Smooth muscle cell (in vitro differentiated cells): ENCODE results near the gene ESYT1. TPM values are rescaled to one million over a fixed set of nuclear protein-coding genes. Genes with fewer than 3 reads are reported as not detected.

Source experiments
- DNase-seq: peaks from one replicate; lab custom pipeline; 2025; ENCODE audit not compliant: unreplicated experiment; lab: John Stamatoyannopoulos, UW
- H2AFZ ChIP-seq: fragments of 200-600 bp; sonication (generic); 2 replicates; pipeline ENCODE4 v1.6.0; 2016; ENCODE audit warnings: antibody characterized with exemption, low read depth, mild to moderate bottlenecking
- H3F3A ChIP-seq: fragments of 200-600 bp; sonication (generic); 2 replicates; pipeline ENCODE4 v1.6.0; 2017; ENCODE audit warnings: antibody characterized with exemption, low read depth
- H3K27ac ChIP-seq: fragments of 200-600 bp; sonication (generic); 2 replicates; pipeline ENCODE4 v1.5.1; 2016; ENCODE audit warnings: low read depth, mild to moderate bottlenecking
- H3K27me3 ChIP-seq: fragments of 200-600 bp; sonication (generic); 2 replicates; pipeline ENCODE4 v1.6.1; 2016; ENCODE audit warnings: low read depth, mild to moderate bottlenecking
- H3K36me3 ChIP-seq: fragments of 200-600 bp; sonication (generic); 2 replicates; pipeline ENCODE4 v1.5.1; 2016; ENCODE audit warnings: low read depth
- H3K4me1 ChIP-seq: fragments of 200-600 bp; sonication (generic); 2 replicates; pipeline ENCODE4 v1.5.1; 2016; ENCODE audit warnings: low read depth
- H3K4me2 ChIP-seq: fragments of 200-600 bp; sonication (generic); 2 replicates; pipeline ENCODE4 v1.6.0; 2016; ENCODE audit warnings: mild to moderate bottlenecking
- H3K4me3 ChIP-seq: fragments of 200-600 bp; sonication (generic); 2 replicates; pipeline ENCODE4 v1.5.1; 2016; ENCODE audit warnings: mild to moderate bottlenecking
- H3K79me2 ChIP-seq: fragments of 200-600 bp; sonication (generic); 2 replicates; pipeline ENCODE4 v1.6.0; 2016; ENCODE audit warnings: low read depth, mild to moderate bottlenecking
- H3K9ac ChIP-seq: fragments of 200-600 bp; sonication (generic); 2 replicates; pipeline ENCODE4 v1.6.0; 2016; ENCODE audit warnings: low read depth
- H3K9me3 ChIP-seq: fragments of 200-600 bp; sonication (generic); replicated peaks from 2 replicates; pipeline ENCODE4 v1.5.1; 2016; ENCODE audit warnings: low read depth
- H4K20me1 ChIP-seq: fragments of 200-600 bp; sonication (generic); 2 replicates; pipeline ENCODE4 v1.6.0; 2016; ENCODE audit warnings: low read depth
- CTCF ChIP-seq: fragments of 200-600 bp; sonication (generic); IDR thresholded peaks from 2 replicates; pipeline ENCODE4 v1.5.1; 2017; ENCODE audit warnings: borderline replicate concordance, mild to moderate bottlenecking, antibody characterized with exemption; ENCODE audit not compliant: insufficient read depth, poor library complexity, severe bottlenecking
- WGBS: methylation state at CpG from one replicate; pipeline ENCODE4 v1.1.7; 2016; ENCODE audit warnings: low lambda C conversion rate; 5-methylcytosine and 5-hydroxymethylcytosine counted together
- polyA plus RNA-seq: library from polyadenylated mRNA; unstranded; fragments of >200 nt; fragmentation: Nextera tagmentation; extraction: Ambion mirVana; gene quantifications from 2 replicates; pipeline ENCODE4 v1.2.1, GENCODE V29; 2016
- total RNA-seq: library from RNA; depleted of rRNA; stranded (reverse); fragments of >200 nt; gene quantifications from 2 replicates; pipeline ENCODE4 v1.2.3, GENCODE V29; 2014

ESYT1 gene
- total and polyA plus RNA-seq, 2 experiments from 2014 or later = 69.5 to 76.0 TPM

DNA sequence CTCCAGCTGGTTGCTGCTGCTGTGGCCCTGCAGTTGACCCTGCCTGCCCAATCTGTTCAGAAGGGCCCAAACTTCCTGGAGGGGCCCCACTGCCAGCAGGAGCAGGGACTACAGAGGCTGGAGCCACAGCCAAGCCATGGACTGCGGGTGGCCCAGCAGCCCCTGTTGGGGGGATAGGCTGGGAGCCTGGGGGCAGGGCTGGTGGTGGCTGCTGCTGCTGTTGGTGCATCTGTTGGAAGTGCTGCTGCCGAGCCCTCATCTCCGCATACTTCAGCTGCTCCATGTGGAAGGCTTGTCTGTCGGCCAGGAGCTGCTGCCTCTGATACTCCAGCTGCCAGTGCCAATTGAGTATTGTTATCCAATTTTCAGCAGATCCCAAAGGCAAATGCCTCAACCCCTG, 37.3 kb downstream of the ESYT1 start:
- no peak overlapping the region for H3K4me3 ChIP-seq
- H3K4me2 ChIP-seq = no peak overlapping the region
- no peak for DNase-seq
- WGBS = 94% methylated on average over 4 of the region's 4 CpGs
- no peak overlapping the region for H3K27ac ChIP-seq
- H3K4me1 ChIP-seq = peaks cover 22% of the 10 kb centered on the region
- peaks cover 37% of the 10 kb centered on the region for H4K20me1 ChIP-seq
- no peaks in the 10 kb centered on the region for H3K36me3 ChIP-seq
- H3K9ac ChIP-seq = no peak overlapping the region
- H3K27me3 ChIP-seq = no peaks in the 10 kb centered on the region
- no peak overlapping the region for H2AFZ ChIP-seq
- H3K9me3 ChIP-seq = no peaks in the 10 kb centered on the region
- H3K79me2 ChIP-seq = peaks cover 7% of the 10 kb centered on the region
- H3F3A ChIP-seq = peaks cover 42% of the 10 kb centered on the region
- no peak for TF ChIP-seq CTCF

- DNase-seq = no peak
- H3K79me2 ChIP-seq = no peaks in the 10 kb centered on the region
- WGBS = 98% methylated on average over 11 of the region's 11 CpGs
- H4K20me1 ChIP-seq = no peaks in the 10 kb centered on the region
- no peak overlapping the region for H2AFZ ChIP-seq
- peaks cover 7% of the 10 kb centered on the region for H3F3A ChIP-seq
- no peaks in the 10 kb centered on the region for H3K9me3 ChIP-seq
- TF ChIP-seq CTCF = no peak
- H3K27me3 ChIP-seq = no peaks in the 10 kb centered on the region
- no peak overlapping the region for H3K9ac ChIP-seq
- H3K36me3 ChIP-seq = peaks cover 11% of the 10 kb centered on the region
- no peak overlapping the region for H3K4me2 ChIP-seq
- H3K27ac ChIP-seq = no peak overlapping the region
- H3K4me1 ChIP-seq = no peaks in the 10 kb centered on the region
- no peak overlapping the region for H3K4me3 ChIP-seq
Measured at GRCh38 chr12:56169229-56169759, 41.2 kb downstream of the ESYT1 start.

DNA sequence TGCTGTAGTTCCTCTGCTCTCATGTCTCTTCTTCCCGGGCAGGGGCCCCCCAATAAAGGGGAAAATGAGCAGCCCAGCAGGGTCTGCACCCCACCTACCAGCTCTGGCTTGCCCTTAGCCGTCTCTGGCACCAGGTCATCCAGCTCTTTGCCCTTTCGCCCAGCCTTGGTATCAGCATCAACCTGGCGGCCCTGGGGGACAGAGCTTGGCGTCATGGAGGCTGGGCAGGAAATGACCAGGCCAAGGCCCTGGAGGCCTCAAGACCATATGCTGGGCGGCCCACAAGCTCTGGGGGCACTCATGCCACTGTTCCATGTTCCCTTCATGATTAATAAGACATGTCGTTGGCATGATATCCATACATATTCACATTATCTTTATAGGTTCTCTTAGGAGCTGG, 44.8 kb downstream of the ESYT1 start:
- H3K27me3 ChIP-seq = no peaks in the 10 kb centered on the region
- no peaks in the 10 kb centered on the region for H3K79me2 ChIP-seq
- H3K9ac ChIP-seq = no peak overlapping the region
- DNase-seq = no peak
- no peaks in the 10 kb centered on the region for H4K20me1 ChIP-seq
- no peaks in the 10 kb centered on the region for H3K9me3 ChIP-seq
- peaks cover 18% of the 10 kb centered on the region for H3K36me3 ChIP-seq
- no peak for TF ChIP-seq CTCF
- H3K4me1 ChIP-seq = no peaks in the 10 kb centered on the region
- no peak overlapping the region for H3K4me2 ChIP-seq
- H3F3A ChIP-seq = no peaks in the 10 kb centered on the region
- no peak overlapping the region for H2AFZ ChIP-seq
- H3K27ac ChIP-seq = no peak overlapping the region
- WGBS = 99% methylated on average over 7 of the region's 7 CpGs
- no peak overlapping the region for H3K4me3 ChIP-seq

DNA sequence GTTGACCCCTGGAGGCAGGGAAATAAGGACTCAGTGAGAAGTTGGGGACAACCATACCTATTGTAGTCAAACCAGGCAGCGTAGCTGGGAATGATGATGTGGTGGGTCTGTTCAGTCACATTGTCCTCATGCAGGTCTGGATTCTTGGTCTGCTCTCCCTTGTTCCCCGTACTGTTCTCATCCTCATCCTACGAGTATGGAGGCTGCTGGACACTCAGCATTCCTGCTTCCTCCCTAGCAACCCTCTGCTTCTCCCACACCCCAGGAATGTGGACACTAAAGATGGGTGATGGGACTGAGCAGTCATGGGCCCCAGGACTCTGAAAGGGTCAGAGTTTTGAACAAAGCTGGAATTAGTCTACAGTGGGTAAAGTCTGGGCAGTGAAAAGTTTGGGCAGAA, 50.3 kb downstream of the ESYT1 start:
- Histone ChIP-seq H3K27ac (no peak overlapping the region), H3K9me3 (no peaks in the 10 kb centered on the region), H4K20me1 (no peaks in the 10 kb centered on the region), H3K27me3 (no peaks in the 10 kb centered on the region), H3K79me2 (no peaks in the 10 kb centered on the region), H3K36me3 (peaks cover 23% of the 10 kb centered on the region), H3F3A (no peaks in the 10 kb centered on the region), H3K9ac (no peak overlapping the region), H3K4me1 (no peaks in the 10 kb centered on the region), H2AFZ (no peak overlapping the region), H3K4me2 (no peak overlapping the region), H3K4me3 (no peak overlapping the region)
- no peak for TF ChIP-seq CTCF
- no peak for DNase-seq
- WGBS = 98% methylated on average over 3 of the region's 3 CpGs
